HG02623 (cell line): ENCODE measurements around the gene ADAR.

ENCODE experiments used
- ATAC-seq: cut with Tn5 transposase; IDR thresholded peaks from one replicate; pipeline ENCODE4 v1.9.1; 2021; ENCODE audit warnings: moderate library complexity; ENCODE audit not compliant: unreplicated experiment

ADAR gene

DNA sequence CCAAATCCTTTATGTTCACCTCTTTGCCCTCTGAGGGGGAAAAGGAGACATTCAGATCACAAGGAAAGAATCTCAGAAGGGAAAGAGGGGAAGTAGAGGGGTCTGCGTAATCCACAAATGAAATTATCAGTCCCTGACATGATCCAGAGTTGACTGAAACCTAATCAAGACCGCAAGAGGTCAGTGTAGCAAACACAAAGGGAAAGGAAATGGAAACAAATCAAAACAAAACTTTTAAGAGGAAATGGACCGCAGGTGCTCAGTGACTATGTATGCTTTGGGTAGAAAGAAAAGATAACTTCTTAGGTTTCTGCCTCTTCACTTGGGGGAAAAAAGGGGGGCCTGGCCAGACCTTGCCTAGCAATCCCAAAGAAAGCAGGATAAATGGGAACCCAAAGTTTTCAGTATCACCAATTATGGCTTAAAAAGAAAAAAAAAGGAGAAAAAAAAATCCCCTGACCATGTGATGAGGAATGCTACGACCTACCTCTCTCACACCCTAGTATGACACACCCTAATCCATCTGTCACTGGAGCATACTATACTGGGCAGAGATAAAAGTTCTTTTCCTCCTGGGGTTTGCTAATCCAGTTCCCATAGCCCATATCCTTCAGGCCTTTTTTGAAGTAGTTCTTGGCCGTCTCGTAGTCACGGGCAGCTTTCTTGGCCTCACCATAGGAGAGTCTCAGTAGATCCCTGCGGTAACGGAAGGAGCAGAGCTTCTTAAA lies 23.6 kb downstream of the ADAR start:
- no peak for ATAC-seq

DNA sequence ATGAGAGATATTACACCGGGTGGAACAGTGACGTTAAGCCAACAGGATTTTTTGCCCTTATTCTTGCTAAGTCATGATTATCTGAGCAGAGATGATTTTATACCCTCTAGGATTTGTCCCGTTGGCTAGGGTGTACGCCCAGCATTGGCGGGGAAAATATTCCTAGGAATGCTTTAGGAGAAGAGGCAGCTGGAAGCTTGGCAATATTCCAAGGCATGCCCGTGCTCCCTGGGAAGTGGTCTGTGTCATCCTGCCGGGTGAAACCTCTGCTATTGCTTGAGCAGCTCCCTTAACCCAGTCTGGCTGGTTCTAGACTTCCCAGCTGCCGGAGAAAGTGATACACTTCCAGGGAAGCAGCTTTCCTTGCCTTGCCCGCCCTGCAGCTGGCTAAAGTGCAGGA lies 24.2 kb downstream of the ADAR start:
- ATAC-seq, result no peak

DNA sequence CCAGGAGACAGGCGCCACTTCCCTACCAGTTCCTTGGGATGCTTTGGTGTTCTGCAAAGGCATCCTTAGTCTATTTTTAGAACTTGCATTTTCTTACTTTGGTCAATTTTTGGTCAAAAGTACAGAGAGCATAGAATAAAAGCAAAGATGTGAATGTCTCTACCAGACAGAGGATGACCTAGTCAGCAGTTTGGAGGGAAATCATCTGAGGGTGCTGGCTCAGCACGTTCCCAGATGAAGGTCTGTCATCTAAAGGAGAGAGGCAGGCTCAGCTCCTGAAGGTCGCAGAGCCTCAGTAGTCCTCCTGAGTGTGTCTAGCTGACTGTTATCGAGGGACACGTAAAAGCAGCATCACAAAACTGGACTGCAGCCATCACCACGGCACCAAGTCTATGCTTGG lies 25.1 kb downstream of the ADAR start:
- no peak for ATAC-seq

- no peak for ATAC-seq
Measured at GRCh38 chr1:154581766-154582165, 26.2 kb downstream of the ADAR start.

DNA sequence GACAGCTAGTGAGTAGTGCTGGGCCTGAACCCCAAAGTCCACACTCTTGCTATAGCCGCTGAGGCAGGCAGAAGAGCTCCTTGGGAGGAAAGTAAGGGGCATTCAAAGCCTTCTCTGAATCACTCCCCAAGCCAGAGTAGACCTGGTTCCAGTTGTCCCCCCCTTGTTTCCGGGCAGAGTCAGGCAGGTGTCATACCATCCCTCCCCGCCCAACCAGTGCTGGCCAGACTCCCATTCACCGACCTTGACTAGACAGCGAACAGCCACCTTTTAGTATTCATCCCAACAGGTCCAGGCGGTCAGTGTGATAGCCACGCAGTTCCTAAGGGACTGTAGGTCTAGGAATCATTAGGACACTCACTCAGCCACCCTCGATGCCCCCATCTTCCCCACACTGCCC lies 28.6 kb downstream of the ADAR start:
- no peak for ATAC-seq

DNA sequence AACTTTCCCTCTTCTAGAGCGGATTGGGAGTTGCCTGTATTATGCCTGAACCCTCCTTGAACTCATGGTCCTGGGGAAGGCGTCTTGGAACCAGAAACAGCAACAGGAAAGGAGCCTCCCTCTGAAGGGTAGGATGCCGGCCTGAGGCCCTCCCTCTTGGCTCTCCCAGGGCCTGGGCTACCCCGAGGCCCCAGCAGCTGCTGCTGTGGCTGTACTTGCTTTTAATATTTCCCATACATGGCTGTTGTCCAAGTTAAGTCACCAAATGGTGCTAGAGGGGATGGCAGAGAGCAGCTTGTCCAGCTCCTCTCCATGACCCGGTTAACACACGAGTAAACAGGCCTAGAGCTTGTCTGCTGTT lies 29.9 kb downstream of the ADAR start:
- ATAC-seq, result no peak

DNA sequence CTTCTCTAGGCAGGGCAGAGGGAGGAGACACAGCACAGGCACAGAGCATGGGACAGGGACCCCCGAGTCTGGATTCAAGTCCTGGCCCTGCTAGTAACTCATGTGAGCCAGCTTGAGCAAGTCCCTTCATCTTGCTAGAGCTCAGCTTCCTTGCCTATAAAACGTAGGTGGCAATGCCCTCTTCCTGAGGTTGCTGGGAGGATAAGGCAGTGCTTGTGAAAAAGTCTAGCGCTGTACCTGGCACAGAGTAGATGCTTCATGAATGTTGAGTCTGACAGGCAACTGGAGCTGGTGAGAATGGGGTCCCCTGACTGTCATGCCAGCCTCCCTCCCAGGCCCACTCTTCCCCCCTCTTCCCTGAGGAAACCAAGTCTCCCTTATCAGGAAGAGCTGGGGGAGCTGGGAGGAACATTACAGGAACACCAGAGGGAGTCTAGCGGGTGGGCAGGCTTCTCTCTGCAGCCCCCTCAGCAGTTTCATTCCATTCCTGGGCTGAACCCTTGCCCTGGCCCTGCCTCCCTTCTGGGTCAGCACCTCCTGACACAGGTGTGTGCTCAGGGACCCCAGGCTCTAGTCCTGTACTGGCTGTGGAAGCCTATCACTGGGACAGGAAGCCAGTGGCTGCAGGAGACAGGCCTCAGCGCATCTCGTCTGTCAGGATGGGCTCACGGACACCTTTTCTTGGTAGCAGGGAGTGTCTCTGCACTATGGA lies 30.5 kb downstream of the ADAR start:
- ATAC-seq, result no peak

GRCh38 chr1:154575951-154576566 lies 31.9 kb downstream of the ADAR start:
- ATAC-seq, result no peak

- no peak for ATAC-seq
Measured at GRCh38 chr1:154575147-154575927, 32.6 kb downstream of the ADAR start.

DNA sequence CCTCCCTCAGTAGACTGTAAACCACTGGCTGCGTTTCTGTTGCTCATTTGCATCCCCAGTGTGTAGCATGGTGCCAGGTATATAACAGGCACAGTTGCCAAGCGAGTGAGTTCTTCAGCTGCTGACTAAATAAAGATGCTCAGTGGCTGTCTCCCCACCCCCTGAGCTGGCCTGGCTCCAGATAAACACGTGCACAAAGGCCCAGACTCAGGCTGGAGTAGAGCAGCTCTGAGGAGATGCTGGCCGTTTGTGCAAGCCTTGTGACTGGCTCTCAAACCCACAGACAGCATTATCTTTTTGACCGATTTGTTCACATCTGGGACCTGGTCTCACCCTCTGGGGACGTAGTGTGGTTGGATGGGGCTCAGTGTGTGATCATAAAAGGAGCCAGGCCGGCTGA lies 33.3 kb downstream of the ADAR start:
- ATAC-seq, result no peak

DNA sequence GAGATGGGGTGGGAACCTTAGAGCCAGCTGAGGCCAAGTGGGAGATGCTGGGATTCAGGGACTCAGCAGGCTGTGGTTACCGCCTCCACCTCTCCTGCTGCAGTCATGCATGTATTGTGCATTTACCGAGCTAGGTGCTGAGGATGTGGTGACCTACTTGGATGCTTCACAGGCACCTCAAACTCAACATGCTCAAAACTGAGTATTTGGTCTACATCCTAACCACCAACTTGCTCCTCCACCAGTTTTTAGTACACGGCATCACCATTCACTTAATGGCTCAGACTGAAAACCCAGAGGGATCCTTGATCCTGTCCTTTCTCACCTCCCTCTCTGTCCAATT lies 34.8 kb downstream of the ADAR start:
- no peak for ATAC-seq

GRCh38 chr1:154572468-154573167 lies 35.4 kb downstream of the ADAR start:
- no peak for ATAC-seq

DNA sequence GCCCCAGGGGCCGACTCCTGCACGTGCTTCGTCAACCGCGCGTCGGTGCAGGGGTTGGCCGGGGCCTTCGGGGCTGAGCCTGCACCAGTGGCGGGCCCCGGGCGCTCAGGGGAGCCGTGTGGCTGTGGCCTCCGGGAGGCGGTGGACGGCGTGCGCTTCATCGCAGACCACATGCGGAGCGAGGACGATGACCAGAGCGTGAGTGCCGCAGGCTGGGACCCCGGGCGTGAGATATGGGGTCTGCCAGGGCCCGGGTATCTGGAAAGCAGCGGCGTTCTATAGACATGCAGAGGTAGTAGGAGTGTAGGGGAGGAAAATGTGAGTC lies 36.1 kb downstream of the ADAR start:
- ATAC-seq, result no peak

DNA sequence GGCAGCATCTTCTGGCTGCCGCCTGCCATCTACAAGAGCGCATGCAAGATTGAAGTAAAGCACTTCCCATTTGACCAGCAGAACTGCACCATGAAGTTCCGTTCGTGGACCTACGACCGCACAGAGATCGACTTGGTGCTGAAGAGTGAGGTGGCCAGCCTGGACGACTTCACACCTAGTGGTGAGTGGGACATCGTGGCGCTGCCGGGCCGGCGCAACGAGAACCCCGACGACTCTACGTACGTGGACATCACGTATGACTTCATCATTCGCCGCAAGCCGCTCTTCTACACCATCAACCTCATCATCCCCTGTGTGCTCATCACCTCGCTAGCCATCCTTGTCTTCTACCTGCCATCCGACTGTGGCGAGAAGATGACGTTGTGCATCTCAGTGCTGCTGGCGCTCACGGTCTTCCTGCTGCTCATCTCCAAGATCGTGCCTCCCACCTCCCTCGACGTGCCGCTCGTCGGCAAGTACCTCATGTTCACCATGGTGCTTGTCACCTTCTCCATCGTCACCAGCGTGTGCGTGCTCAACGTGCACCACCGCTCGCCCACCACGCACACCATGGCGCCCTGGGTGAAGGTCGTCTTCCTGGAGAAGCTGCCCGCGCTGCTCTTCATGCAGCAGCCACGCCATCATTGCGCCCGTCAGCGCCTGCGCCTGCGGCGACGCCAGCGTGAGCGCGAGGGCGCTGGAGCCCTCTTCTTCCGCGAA lies 36.6 kb downstream of the ADAR start:
- ATAC-seq, result no peak

- no peak for ATAC-seq
Measured at GRCh38 chr1:154568157-154568815, 39.7 kb downstream of the ADAR start.

- ATAC-seq, result no peak
Measured at GRCh38 chr1:154567386-154568156, 40.4 kb downstream of the ADAR start, which contains the start of gene CHRNB2. TSS of gene CHRNB2 (plus strand) at chr1:154567778. CDS start at chr1:154568045, 267 bp downstream.

DNA sequence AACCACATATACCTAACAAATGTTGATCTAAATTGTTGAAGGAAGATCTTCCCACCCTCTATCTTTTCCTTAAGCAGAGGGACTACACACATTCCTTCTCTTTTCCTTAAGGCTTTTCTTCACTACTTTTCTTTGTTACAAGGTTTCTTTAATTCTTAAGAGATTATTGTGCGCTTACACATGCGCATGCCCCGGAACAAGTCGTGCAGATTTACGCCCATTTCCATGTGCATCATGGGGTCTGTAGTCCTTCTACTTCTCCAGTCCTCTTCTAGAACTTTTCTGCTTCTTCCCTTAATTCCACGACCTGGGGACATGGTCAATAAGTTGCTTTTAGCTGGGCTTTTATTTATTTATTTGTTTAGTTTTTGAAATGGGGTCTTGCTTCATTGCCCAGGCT lies 42.1 kb downstream of the ADAR start:
- ATAC-seq, result no peak

- no peak for ATAC-seq
Measured at GRCh38 chr1:154559466-154560044, 48.4 kb downstream of the ADAR start.
